ENCODE data around the gene MKNK1.

MKNK1 gene

GRCh38 chr1:46649764-46650163 lies 45.7 kb upstream of the MKNK1 start:
- ATAC-seq = no peak
- TF ChIP-seq ZC3H10 (CRISPR knock-in tag; IDR thresholded peaks at IDR 0.05) (no peak), PATZ1 (CRISPR knock-in tag; IDR thresholded peaks at IDR 0.05; ENCODE audit: borderline replicate concordance) (no peak), ARNTL (CRISPR knock-in tag; IDR thresholded peaks at IDR 0.05; ENCODE audit: borderline replicate concordance, low read depth) (no peak), ESRRG (CRISPR knock-in tag; IDR thresholded peaks at IDR 0.05) (no peak), TSHZ2 (CRISPR knock-in tag; IDR thresholded peaks at IDR 0.05) (no peak), CSRNP3 (CRISPR knock-in tag; IDR thresholded peaks at IDR 0.05) (no peak), ZNF70 (CRISPR knock-in tag; IDR thresholded peaks at IDR 0.05) (no peak), CSDC2 (CRISPR knock-in tag; IDR thresholded peaks at IDR 0.05) (no peak), CREB5 (CRISPR knock-in tag; IDR thresholded peaks at IDR 0.05; ENCODE audit: low read depth) (no peak), PPARA (CRISPR knock-in tag; IDR thresholded peaks at IDR 0.05; ENCODE audit: borderline replicate concordance) (no peak), GLIS3 (CRISPR knock-in tag; IDR thresholded peaks at IDR 0.05) (no peak)

GRCh38 chr1:46647611-46648010 lies 43.5 kb upstream of the MKNK1 start:
- ATAC-seq = no peak

More at GRCh38 chr1:46647611-46648010, 43.5 kb upstream of the MKNK1 start:
- no peak for TF ChIP-seq ZC3H10 (CRISPR knock-in tag; IDR thresholded peaks at IDR 0.05)
- no peak for TF ChIP-seq ZNF565 (CRISPR knock-in tag; conservative IDR thresholded peaks at IDR 0.05; ENCODE audit: low read depth)
- TF ChIP-seq RARB (CRISPR knock-in tag; IDR thresholded peaks at IDR 0.05) = no peak
- no peak for TF ChIP-seq TSHZ2 (CRISPR knock-in tag; IDR thresholded peaks at IDR 0.05)
- TF ChIP-seq CSRNP3 (CRISPR knock-in tag; IDR thresholded peaks at IDR 0.05) = no peak
